ENCODE measurements around the gene TRMU.

DNA sequence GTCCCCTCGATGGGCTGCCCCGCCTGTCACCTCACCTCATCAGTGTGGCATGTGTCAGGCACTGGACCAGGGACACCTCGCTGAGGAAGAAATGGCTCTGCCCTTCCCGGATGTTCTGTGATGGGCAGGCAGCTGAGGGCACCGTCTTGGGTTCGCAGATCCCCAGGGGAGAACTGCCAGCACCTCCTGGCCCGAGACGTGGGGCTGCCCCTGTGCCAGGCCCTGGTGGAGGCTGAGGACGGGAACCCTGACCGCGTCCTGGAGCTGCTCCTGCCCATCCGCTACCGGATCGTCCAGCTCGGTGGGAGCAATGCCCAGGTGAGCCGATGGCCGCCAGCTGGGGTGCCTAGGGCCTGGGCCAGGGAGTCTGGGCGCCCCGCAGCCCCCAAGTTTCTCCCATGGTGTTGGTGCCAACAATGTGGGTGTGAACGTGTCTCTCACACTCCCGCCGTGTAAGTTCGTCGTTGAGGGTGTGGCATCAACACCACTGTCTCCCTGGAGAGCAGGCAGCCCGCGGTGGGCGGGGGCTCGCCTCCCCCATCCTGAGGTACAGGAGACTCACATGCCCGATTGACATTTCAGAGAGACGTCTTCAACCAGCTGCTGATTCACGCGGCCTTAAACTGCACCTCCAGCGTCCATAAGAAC is 46.1 kb upstream of the TRMU start:
- no peak for TF ChIP-seq REST (IDR thresholded peaks at IDR 0.05; ENCODE audit: unreplicated experiment)
- no peak for TF ChIP-seq CTCF (conservative IDR thresholded peaks at IDR 0.05; ENCODE audit: low read depth in 2 of 2)
- TF ChIP-seq POLR2AphosphoS5 (IDR thresholded peaks at IDR 0.05; ENCODE audit: low read depth) = no peak
- no peak for TF ChIP-seq NANOG (IDR thresholded peaks at IDR 0.05; ENCODE audit: borderline replicate concordance)
- TF ChIP-seq JUNB (IDR thresholded peaks at IDR 0.05; ENCODE audit: unreplicated experiment) = no peak
- TF ChIP-seq EZH2 (IDR thresholded peaks at IDR 0.05; ENCODE audit: low read depth, unreplicated experiment) = no peak
- TF ChIP-seq EZH2phosphoT487 (IDR thresholded peaks at IDR 0.05; ENCODE audit: unreplicated experiment) = no peak
- TF ChIP-seq, protein P1, sequence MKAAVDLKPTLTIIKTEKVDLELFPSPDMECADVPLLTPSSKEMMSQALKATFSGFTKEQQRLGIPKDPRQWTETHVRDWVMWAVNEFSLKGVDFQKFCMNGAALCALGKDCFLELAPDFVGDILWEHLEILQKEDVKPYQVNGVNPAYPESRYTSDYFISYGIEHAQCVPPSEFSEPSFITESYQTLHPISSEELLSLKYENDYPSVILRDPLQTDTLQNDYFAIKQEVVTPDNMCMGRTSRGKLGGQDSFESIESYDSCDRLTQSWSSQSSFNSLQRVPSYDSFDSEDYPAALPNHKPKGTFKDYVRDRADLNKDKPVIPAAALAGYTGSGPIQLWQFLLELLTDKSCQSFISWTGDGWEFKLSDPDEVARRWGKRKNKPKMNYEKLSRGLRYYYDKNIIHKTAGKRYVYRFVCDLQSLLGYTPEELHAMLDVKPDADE (IDR thresholded peaks at IDR 0.05) = no peak
- TF ChIP-seq CREB1 (CRISPR knock-in tag; IDR thresholded peaks at IDR 0.05; ENCODE audit: low read depth) = no peak
- no peak for TF ChIP-seq STAT1 (IDR thresholded peaks at IDR 0.05; ENCODE audit: unreplicated experiment)
- no peak for TF ChIP-seq ZNF331 (CRISPR knock-in tag; IDR thresholded peaks at IDR 0.05; ENCODE audit: low read depth)
- no peak for TF ChIP-seq ZNF114 (CRISPR knock-in tag; IDR thresholded peaks at IDR 0.05)
- no peak for TF ChIP-seq ZNF462 (CRISPR knock-in tag; IDR thresholded peaks at IDR 0.05)

Measured in GM23338 (cell line).